IMR-90 (cell line): ENCODE data around the gene SH2D5. TPM values are rescaled to one million over a fixed set of nuclear protein-coding genes. Genes with fewer than 3 reads are reported as not detected.

ENCODE experiments used
- ATAC-seq: fragments of 200-7000 bp; cut with Tn5 transposase; 2 replicates; pipeline ENCODE4 v1.9.1; 2020; ENCODE audit warnings: low read depth, mild to moderate bottlenecking, moderate library complexity
- BruUV-seq: library from RNA; stranded (reverse); fragments of 400-500 nt; replicated peaks from 2 replicates; lab custom pipeline; 2021; lab: Mats Ljungman, UMichigan
- CTCF ChIA-PET: fragments of 300-600 bp; formaldehyde crosslinking; extraction: SDS; loops from one replicate; lab custom pipeline; 2021; ENCODE audit warnings: antibody characterized with exemption; lab: Yijun Ruan, JAX
- POLR2A ChIA-PET: fragments of 300-600 bp; sonication (Branson Sonifier 250); formaldehyde crosslinking; loops from one replicate; lab custom pipeline; 2022; ENCODE audit warnings: antibody characterized with exemption; ENCODE audit not compliant: unreplicated experiment; lab: Charles Lee
- DNase-seq: peaks from one replicate; pipeline ENCODE4 v3.0.0; 2013
- H2AFZ ChIP-seq: replicated peaks from 2 replicates; pipeline ENCODE3; 2013; ENCODE audit warnings: low read length, mild to moderate bottlenecking; ENCODE audit not compliant: poor library complexity
- H2AK5ac ChIP-seq: 2 replicates; pipeline ENCODE4 v1.6.1; 2013; ENCODE audit warnings: low read depth, low read length, inconsistent platforms
- H2AK9ac ChIP-seq: replicated peaks from 2 replicates; pipeline ENCODE3; 2013; ENCODE audit warnings: mild to moderate bottlenecking, low read depth, low read length, moderate library complexity; ENCODE audit not compliant: poor library complexity
- H2BK120ac ChIP-seq: 2 replicates; pipeline ENCODE4 v1.6.1; 2013; ENCODE audit warnings: low read depth, low read length, inconsistent platforms
- H2BK15ac ChIP-seq: 3 replicates; pipeline ENCODE4 v1.6.1; 2013; ENCODE audit warnings: low read depth, low read length, inconsistent platforms
- H2BK20ac ChIP-seq: 2 replicates; pipeline ENCODE4 v1.6.1; 2013; ENCODE audit warnings: low read depth, mild to moderate bottlenecking, inconsistent platforms, low read length, moderate library complexity
- H2BK5ac ChIP-seq: 2 replicates; pipeline ENCODE4 v1.6.1; 2013; ENCODE audit warnings: mild to moderate bottlenecking, low read depth, low read length, inconsistent platforms; ENCODE audit not compliant: poor library complexity, severe bottlenecking
- H3K14ac ChIP-seq: replicated peaks from 2 replicates; pipeline ENCODE4 v1.6.1; 2013; ENCODE audit warnings: low read depth, low read length, inconsistent platforms
- H3K18ac ChIP-seq: 2 replicates; pipeline ENCODE4 v1.6.1; 2013; ENCODE audit warnings: low read depth, low read length, control low read depth
- H3K23ac ChIP-seq: 2 replicates; pipeline ENCODE4 v1.6.1; 2013; ENCODE audit warnings: low read depth, low read length, inconsistent platforms
- H3K27ac ChIP-seq: 2 replicates; pipeline ENCODE4 v1.5.1; 2013; ENCODE audit warnings: mild to moderate bottlenecking, control low read depth, low read length; ENCODE audit not compliant: insufficient read depth
- H3K27me3 ChIP-seq: 2 replicates; pipeline ENCODE4 v1.6.1; 2013; ENCODE audit warnings: low read length; ENCODE audit not compliant: control insufficient read depth, insufficient read depth
- H3K36me3 ChIP-seq: 2 replicates; pipeline ENCODE4 v1.6.1; 2013; ENCODE audit warnings: low read length, mixed read lengths; ENCODE audit not compliant: control insufficient read depth, insufficient read depth
- H3K4ac ChIP-seq: 2 replicates; pipeline ENCODE4 v1.6.1; 2013; ENCODE audit warnings: low read depth, low read length, inconsistent platforms
- H3K4me1 ChIP-seq: 2 replicates; pipeline ENCODE4 v1.6.1; 2013; ENCODE audit warnings: low read length, mixed read lengths; ENCODE audit not compliant: control insufficient read depth, insufficient read depth
- H3K4me2 ChIP-seq: 2 replicates; pipeline ENCODE4 v1.6.1; 2013; ENCODE audit warnings: low read depth, mild to moderate bottlenecking, control low read depth, low read length, moderate library complexity
- H3K4me3 ChIP-seq: 2 replicates; pipeline ENCODE4 v1.5.1; 2013; ENCODE audit warnings: low read depth, mild to moderate bottlenecking, control low read depth, low read length, moderate library complexity; ENCODE audit not compliant: insufficient read depth
- H3K56ac ChIP-seq: 2 replicates; pipeline ENCODE4 v1.6.1; 2013; ENCODE audit warnings: low read length, inconsistent platforms; ENCODE audit not compliant: insufficient read depth; ENCODE audit errors: extremely low read depth
- H3K79me1 ChIP-seq, 2 experiments: 2 replicates each; pipeline ENCODE4 v1.6.1; 2013; ENCODE audit warnings: low read length in 2 of 2, inconsistent platforms in 1 of 2, low read depth in 1 of 2
- H3K9ac ChIP-seq: 2 replicates; pipeline ENCODE4 v1.6.1; 2013; ENCODE audit warnings: low read depth, low read length, control low read depth
- H3K9me1 ChIP-seq: 2 replicates; pipeline ENCODE4 v1.6.1; 2013; ENCODE audit warnings: low read length, inconsistent platforms; ENCODE audit not compliant: insufficient read depth
- H3K9me3 ChIP-seq: 2 replicates; pipeline ENCODE4 v1.6.1; 2013; ENCODE audit warnings: low read length; ENCODE audit not compliant: control insufficient read depth, insufficient read depth
- H4K20me1 ChIP-seq: 2 replicates; pipeline ENCODE4 v1.6.1; 2013; ENCODE audit warnings: low read length, inconsistent platforms; ENCODE audit not compliant: insufficient read depth
- H4K5ac ChIP-seq: 2 replicates; pipeline ENCODE4 v1.6.1; 2013; ENCODE audit warnings: mild to moderate bottlenecking, low read depth, low read length, control low read depth
- H4K8ac ChIP-seq, 2 experiments: 2 replicates each; pipeline ENCODE4 v1.6.1; 2013; ENCODE audit warnings: low read depth in 2 of 2, low read length in 2 of 2, control low read depth in 1 of 2, inconsistent platforms in 1 of 2
- H4K91ac ChIP-seq: 2 replicates; pipeline ENCODE4 v1.6.1; 2013; ENCODE audit warnings: low read depth, low read length, inconsistent platforms; ENCODE audit not compliant: insufficient read depth
- ELK1 ChIP-seq: fragments of 150-350 bp; IDR thresholded peaks from 2 replicates; pipeline ENCODE4 v1.6.1; 2016; ENCODE audit warnings: low read depth, mild to moderate bottlenecking, low read length, moderate library complexity, borderline replicate concordance
- MAZ ChIP-seq: IDR thresholded peaks from 2 replicates; pipeline ENCODE4 v1.6.1; 2012; ENCODE audit warnings: low read depth, mild to moderate bottlenecking, low read length, improper control_type of control experiment, moderate library complexity, borderline replicate concordance
- MXI1 ChIP-seq: IDR thresholded peaks from 2 replicates; pipeline ENCODE4 v1.6.1; 2012; ENCODE audit warnings: low read depth, mild to moderate bottlenecking, low read length, moderate library complexity, borderline replicate concordance
- RCOR1 ChIP-seq: IDR thresholded peaks from 2 replicates; pipeline ENCODE4 v1.6.1; 2012; ENCODE audit warnings: mild to moderate bottlenecking, low read length, improper control_type of control experiment; ENCODE audit not compliant: insufficient replicate concordance
- USF2 ChIP-seq: fragments of 150-350 bp; IDR thresholded peaks from 2 replicates; pipeline ENCODE4 v1.6.1; 2017; ENCODE audit warnings: mild to moderate bottlenecking, antibody characterized with exemption, low read length, low read depth
- WGBS, 2 experiments: methylation state at CpG; one replicate each; pipeline versions ENCODE4 v1.1.5 to v1.1.7; 2013; ENCODE audit warnings: missing lambda C conversion rate in 2 of 2; ENCODE audit not compliant: insufficient read length in 1 of 2; ENCODE audit errors: extremely low coverage in 2 of 2; 5-methylcytosine and 5-hydroxymethylcytosine counted together
- dilution Hi-C: fragments of 300-500 bp; cut with HindIII; formaldehyde crosslinking; loops from one replicate; pipeline ENCODE4 v1.14.3; 2018; ENCODE audit warnings: low sequenced_read_pairs; ENCODE audit not compliant: unreplicated experiment
- in situ Hi-C: fragments of 300-500 bp; cut with MboI; formaldehyde crosslinking; loops from 3 replicates; pipeline ENCODE4 v1.14.3; 2019; ENCODE audit warnings: low sequenced_read_pairs, inconsistent platforms, mixed read lengths
- intact Hi-C: fragments of 100-400 bp; cut with micrococcal nuclease; formaldehyde crosslinking; loops from 2 replicates; pipeline ENCODE4 v1.10.0; 2022
- polyA plus RNA-seq, 3 experiments: library from polyadenylated mRNA; depleted of rRNA; stranded (reverse); fragments of >200 nt; gene quantifications; 2 replicates each; pipeline ENCODE4 v1.2.3, GENCODE V29; 2012; ENCODE audit warnings: low replicate concordance in 1 of 3
- total RNA-seq: library from RNA; depleted of rRNA; stranded (reverse); fragments of >200 nt; gene quantifications from 2 replicates; pipeline ENCODE4 v1.2.3, GENCODE V29; 2012

The SH2D5 gene
- total and polyA plus RNA-seq, 2 of the 4 experiments (the other 2 are of a cell fraction): 7.2 to 14.4 TPM

- Histone ChIP-seq H4K8ac (peak overlapping the region; percentile 96 to 97), H3K36me3 (no peaks in the 10 kb centered on the region), H2BK15ac (peak overlapping the region; percentile 93; the same call in 2 of the 3 replicates), H3K4me1 (peaks cover 14% of the 10 kb centered on the region), H3K27me3 (no peaks in the 10 kb centered on the region), H3K9ac (peak overlapping the region; percentile 57; the same call in 1 of the 2 replicates), H3K18ac (peak overlapping the region; percentile 65), H2AFZ (peak overlapping the region; percentile 81), H4K91ac (peak overlapping the region; percentile 99), H3K79me1 (peaks cover 15 to 29% of the 10 kb centered on the region in 2 experiments), H3K56ac (peak overlapping the region; percentile 21; the same call in 1 of the 2 replicates), H3K9me1 (peaks cover 13% of the 10 kb centered on the region), H3K4me3 (no peak overlapping the region), H2BK120ac (peak overlapping the region; percentile 98), H3K14ac (peak overlapping the region; percentile 96), H2BK5ac (peak overlapping the region; percentile 99), H3K4me2 (no peak overlapping the region; the same call in 1 of the 2 replicates), H2AK9ac (peak overlapping the region; percentile 98), H2AK5ac (peak overlapping the region; percentile 98), H2BK20ac (peak overlapping the region; percentile 98), H3K27ac (peak overlapping the region; percentile 88), H3K9me3 (no peaks in the 10 kb centered on the region), H4K20me1 (no peaks in the 10 kb centered on the region), H4K5ac (peak overlapping the region; percentile 60), H3K4ac (peak overlapping the region; percentile 98), H3K23ac (peak overlapping the region; percentile 81)
- ChIA-PET POLR2A (no interaction called here), CTCF (interaction anchor here (0.6 to 1.6 kb wide), 7 partner anchors 27 to 671 kb away, joined by 3 to 17 read pairs (median 5); no protein-coding TSS in a partner anchor)
- in situ Hi-C loops: loop anchor here (5.0 to 25.0 kb wide), 2 partner anchors 500 to 665 kb away; no protein-coding TSS in a partner anchor
- no peak for ATAC-seq
- WGBS, 2 experiments: 72% methylated on average over 4 of the region's 12 CpGs; no CpG with 5 or more reads in 1 of the 2 experiments
- TF ChIP-seq RCOR1 (no peak), MAZ (no peak), USF2 (no peak), MXI1 (no peak), ELK1 (no peak)
- dilution Hi-C loops: no loop called here
- BruUV-seq: no TSS peak
- intact Hi-C loops: loop anchor here (2.0 to 5.0 kb wide), 6 partner anchors 35 to 670 kb away; partner anchors contain the start of genes EIF4G3, HP1BP3 and SH2D5
- DNase-seq: no peak
These were observed 34.9 kb downstream of the SH2D5 start for GRCh38 chr1:20697563-20697962.
